ENCODE data around the gene OXGR1.
"Not testable (repeated sequence)": the region's sequence is repeated elsewhere in the genome, so short reads cannot be mapped to it uniquely, and the experiment has no call there.

The OXGR1 gene

DNA sequence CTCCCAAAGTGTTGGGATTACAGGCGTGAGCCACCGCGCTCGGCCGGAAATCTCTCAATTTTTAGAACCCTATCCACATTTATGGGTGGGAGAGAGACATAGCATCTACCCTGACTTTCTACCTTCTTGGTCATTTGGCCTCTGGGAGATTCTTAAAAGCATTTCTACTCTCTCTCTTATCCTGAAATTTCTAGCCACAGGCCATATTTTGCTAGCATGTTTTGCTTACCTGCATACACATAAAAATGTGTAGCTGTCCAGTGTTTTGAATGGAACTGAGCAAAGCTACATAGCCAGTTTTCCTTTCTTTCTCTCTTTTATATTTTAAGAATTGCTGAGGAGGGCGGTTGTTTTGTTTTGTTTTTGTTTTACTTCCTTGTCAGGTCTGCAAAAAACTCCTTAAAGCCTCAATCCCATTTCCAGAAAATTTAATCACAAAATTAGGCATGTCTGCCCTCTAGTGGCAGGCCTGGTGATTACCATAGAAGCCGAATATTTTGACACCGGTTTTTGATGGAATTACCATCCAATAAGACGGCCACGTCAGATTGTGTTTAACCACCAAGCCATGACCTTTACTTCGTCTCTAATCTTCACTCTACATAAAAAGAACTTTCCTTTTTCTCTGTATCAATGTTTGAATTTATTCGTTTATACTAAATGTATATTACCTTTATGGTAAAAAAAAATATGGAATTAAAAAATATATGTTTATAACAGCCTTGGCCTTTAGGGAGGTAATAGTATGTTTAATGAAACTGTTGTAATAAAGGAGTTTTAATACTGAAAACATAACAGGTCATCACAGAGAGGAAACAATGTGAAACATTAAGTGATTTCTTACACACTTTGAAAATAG, 34.4 kb upstream of the OXGR1 start:
- no peak overlapping the region for H3K4me2 ChIP-seq (ENCODE audit: low read length)
- H3K4me3 ChIP-seq (ENCODE audit: low read depth, low read length, poor library complexity, severe bottlenecking): no peak overlapping the region
- no peaks in the 10 kb centered on the region for H3F3A ChIP-seq (ENCODE audit: insufficient read depth, low read length)

DNA sequence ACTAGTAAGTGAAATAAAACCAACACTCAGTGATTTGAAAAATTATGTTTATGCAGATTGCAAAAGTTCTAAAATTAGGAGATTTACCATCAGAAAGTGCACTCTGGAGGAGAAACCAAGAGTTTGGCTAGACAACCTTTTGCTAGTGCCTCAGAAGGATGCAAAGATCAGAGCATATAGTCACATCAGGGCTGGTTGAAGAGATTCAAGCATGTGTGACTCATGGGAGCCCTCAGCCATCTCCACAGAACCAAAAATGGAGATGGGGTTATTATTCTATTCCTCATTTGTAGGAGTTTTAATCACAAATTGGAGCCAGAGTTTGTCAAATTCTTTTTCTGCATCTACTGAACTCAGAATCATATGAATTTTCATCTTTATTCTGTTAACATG, 32.9 kb upstream of the OXGR1 start:
- H3K9me2 ChIP-seq (ENCODE audit: low read depth, low read length): no peaks in the 10 kb centered on the region
- no peaks in the 10 kb centered on the region for H3K79me2 ChIP-seq (ENCODE audit: insufficient read depth, low read length)
- H3K9ac ChIP-seq (ENCODE audit: low read length): no peak overlapping the region
- no peak overlapping the region for H3K4me3 ChIP-seq (ENCODE audit: low read depth, low read length, poor library complexity, severe bottlenecking)
- H4K20me1 ChIP-seq (ENCODE audit: insufficient read depth, low read length): no peaks in the 10 kb centered on the region
- no peak overlapping the region for H3K4me2 ChIP-seq (ENCODE audit: low read length)
- no peaks in the 10 kb centered on the region for H3K4me1 ChIP-seq (ENCODE audit: insufficient read depth, low read length, severe bottlenecking)
- TF ChIP-seq EZH2 (IDR thresholded peaks at IDR 0.05; ENCODE audit: borderline replicate concordance, low read length): no peak
- TF ChIP-seq, protein P1, sequence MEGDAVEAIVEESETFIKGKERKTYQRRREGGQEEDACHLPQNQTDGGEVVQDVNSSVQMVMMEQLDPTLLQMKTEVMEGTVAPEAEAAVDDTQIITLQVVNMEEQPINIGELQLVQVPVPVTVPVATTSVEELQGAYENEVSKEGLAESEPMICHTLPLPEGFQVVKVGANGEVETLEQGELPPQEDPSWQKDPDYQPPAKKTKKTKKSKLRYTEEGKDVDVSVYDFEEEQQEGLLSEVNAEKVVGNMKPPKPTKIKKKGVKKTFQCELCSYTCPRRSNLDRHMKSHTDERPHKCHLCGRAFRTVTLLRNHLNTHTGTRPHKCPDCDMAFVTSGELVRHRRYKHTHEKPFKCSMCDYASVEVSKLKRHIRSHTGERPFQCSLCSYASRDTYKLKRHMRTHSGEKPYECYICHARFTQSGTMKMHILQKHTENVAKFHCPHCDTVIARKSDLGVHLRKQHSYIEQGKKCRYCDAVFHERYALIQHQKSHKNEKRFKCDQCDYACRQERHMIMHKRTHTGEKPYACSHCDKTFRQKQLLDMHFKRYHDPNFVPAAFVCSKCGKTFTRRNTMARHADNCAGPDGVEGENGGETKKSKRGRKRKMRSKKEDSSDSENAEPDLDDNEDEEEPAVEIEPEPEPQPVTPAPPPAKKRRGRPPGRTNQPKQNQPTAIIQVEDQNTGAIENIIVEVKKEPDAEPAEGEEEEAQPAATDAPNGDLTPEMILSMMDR (IDR thresholded peaks at IDR 0.05; ENCODE audit: low read length): no peak
- no peaks in the 10 kb centered on the region for H3K27me3 ChIP-seq (ENCODE audit: insufficient read depth, low read length)
- no peaks in the 10 kb centered on the region for H3K9me3 ChIP-seq (ENCODE audit: low read length)
- H3K27ac ChIP-seq (ENCODE audit: low read depth, low read length, poor library complexity, severe bottlenecking): no peak overlapping the region
- no peaks in the 10 kb centered on the region for H3K36me3 ChIP-seq (ENCODE audit: insufficient read depth, low read length)
- no peak overlapping the region for H2AFZ ChIP-seq (ENCODE audit: low read length)
- H3F3A ChIP-seq (ENCODE audit: insufficient read depth, low read length): no peaks in the 10 kb centered on the region

More for the DNA sequence above, 34.4 kb upstream of the OXGR1 start:
- Histone ChIP-seq H3K4me1 (ENCODE audit: insufficient read depth, low read length, severe bottlenecking) (no peaks in the 10 kb centered on the region), H3K9me2 (ENCODE audit: low read depth, low read length) (no peaks in the 10 kb centered on the region), H3K9me3 (ENCODE audit: low read length) (no peaks in the 10 kb centered on the region), H2AFZ (ENCODE audit: low read length) (no peak overlapping the region), H3K9ac (ENCODE audit: low read length) (no peak overlapping the region), H3K27me3 (ENCODE audit: insufficient read depth, low read length) (no peaks in the 10 kb centered on the region), H3K79me2 (ENCODE audit: insufficient read depth, low read length) (no peaks in the 10 kb centered on the region), H3K36me3 (ENCODE audit: insufficient read depth, low read length) (no peaks in the 10 kb centered on the region), H4K20me1 (ENCODE audit: insufficient read depth, low read length) (no peaks in the 10 kb centered on the region), H3K27ac (ENCODE audit: low read depth, low read length, poor library complexity, severe bottlenecking) (no peak overlapping the region)
- TF ChIP-seq, protein P1 (IDR thresholded peaks at IDR 0.05; ENCODE audit: low read length): peak; percentile 97
- no peak for TF ChIP-seq EZH2 (IDR thresholded peaks at IDR 0.05; ENCODE audit: borderline replicate concordance, low read length)

DNA sequence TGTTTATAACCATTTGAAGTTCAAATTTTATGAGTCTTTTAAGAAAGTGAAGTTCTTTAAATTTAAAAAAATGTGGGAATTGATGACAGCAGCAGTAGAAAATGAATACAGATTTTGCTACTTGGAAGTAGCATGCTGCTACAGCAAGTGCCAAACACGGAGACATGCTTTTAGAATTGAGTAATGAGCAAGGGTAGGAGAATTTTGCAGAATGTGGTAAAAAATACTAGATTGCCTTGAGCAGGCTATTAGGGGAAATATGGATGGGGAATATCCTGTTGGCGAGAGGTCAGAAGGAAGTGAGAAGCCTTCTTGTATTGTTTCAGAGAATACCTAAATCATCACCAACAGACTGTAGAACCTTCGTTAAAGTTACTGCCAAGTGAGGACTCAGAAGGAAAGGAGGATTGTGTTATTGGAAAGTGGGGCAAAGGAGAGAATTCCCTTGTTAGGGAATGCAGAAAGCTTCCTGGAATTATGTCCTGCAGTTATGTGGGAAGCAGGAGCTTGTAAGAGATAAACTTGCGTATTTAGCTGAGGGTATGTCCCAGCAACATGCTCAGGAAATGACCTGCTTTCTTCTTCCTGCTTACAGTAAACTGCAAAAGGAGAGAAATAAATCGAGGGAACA, 32.4 kb upstream of the OXGR1 start:
- no peak overlapping the region for H3K4me2 ChIP-seq (ENCODE audit: low read length)
- no peaks in the 10 kb centered on the region for H3K9me3 ChIP-seq (ENCODE audit: low read length)
- H3K27ac ChIP-seq (ENCODE audit: low read depth, low read length, poor library complexity, severe bottlenecking): no peak overlapping the region
- H3K4me1 ChIP-seq (ENCODE audit: insufficient read depth, low read length, severe bottlenecking): no peaks in the 10 kb centered on the region
- no peak overlapping the region for H3K9ac ChIP-seq (ENCODE audit: low read length)
- H3K9me2 ChIP-seq (ENCODE audit: low read depth, low read length): no peaks in the 10 kb centered on the region
- H3K4me3 ChIP-seq (ENCODE audit: low read depth, low read length, poor library complexity, severe bottlenecking): no peak overlapping the region
- no peak for TF ChIP-seq EZH2 (IDR thresholded peaks at IDR 0.05; ENCODE audit: borderline replicate concordance, low read length)
- TF ChIP-seq, protein P1 (IDR thresholded peaks at IDR 0.05; ENCODE audit: low read length): no peak
- H3K79me2 ChIP-seq (ENCODE audit: insufficient read depth, low read length): no peaks in the 10 kb centered on the region
- no peaks in the 10 kb centered on the region for H3F3A ChIP-seq (ENCODE audit: insufficient read depth, low read length)
- no peak overlapping the region for H2AFZ ChIP-seq (ENCODE audit: low read length)
- H3K36me3 ChIP-seq (ENCODE audit: insufficient read depth, low read length): no peaks in the 10 kb centered on the region
- no peaks in the 10 kb centered on the region for H3K27me3 ChIP-seq (ENCODE audit: insufficient read depth, low read length)
- H4K20me1 ChIP-seq (ENCODE audit: insufficient read depth, low read length): no peaks in the 10 kb centered on the region

- not testable (repeated sequence) for H3K9ac ChIP-seq (ENCODE audit: low read length); H3K4me3 ChIP-seq (ENCODE audit: low read depth, low read length, poor library complexity, severe bottlenecking); H3K79me2 ChIP-seq (ENCODE audit: insufficient read depth, low read length); H3K9me2 ChIP-seq (ENCODE audit: low read depth, low read length); H3K4me1 ChIP-seq (ENCODE audit: insufficient read depth, low read length, severe bottlenecking); H4K20me1 ChIP-seq (ENCODE audit: insufficient read depth, low read length); H3K36me3 ChIP-seq (ENCODE audit: insufficient read depth, low read length); H3K27ac ChIP-seq (ENCODE audit: low read depth, low read length, poor library complexity, severe bottlenecking); H3K4me2 ChIP-seq (ENCODE audit: low read length); H2AFZ ChIP-seq (ENCODE audit: low read length); H3K27me3 ChIP-seq (ENCODE audit: insufficient read depth, low read length); H3K9me3 ChIP-seq (ENCODE audit: low read length); H3F3A ChIP-seq (ENCODE audit: insufficient read depth, low read length)
Measured at GRCh38 chr13:97023812-97024211, 29.5 kb upstream of the OXGR1 start.
